ENCODE measurements around the gene LRRN4. TPM values are rescaled to one million over a fixed set of nuclear protein-coding genes. Genes with fewer than 3 reads are reported as not detected.

Gene LRRN4
- total RNA-seq, 1 donor from 2014 or later: not detected

GRCh38 chr20:6094565-6094964 lies 40.7 kb upstream of the LRRN4 start:
- H3K4me1 ChIP-seq: no peaks in the 10 kb centered on the region
- TF ChIP-seq POLR2A (IDR thresholded peaks at IDR 0.05) (no peak), POLR2AphosphoS5 (IDR thresholded peaks at IDR 0.05; ENCODE audit: insufficient read depth in 1 of 2, low read depth in 1 of 2) (no peak), CTCF (IDR thresholded peaks at IDR 0.05) (no peak)
- H3K27ac ChIP-seq: no peak overlapping the region
- intact Hi-C loops (cut with DNase I): no loop called here
- H3K27me3 ChIP-seq: no peaks in the 10 kb centered on the region
- no peak overlapping the region for H3K4me3 ChIP-seq
- H3K9me3 ChIP-seq: no peaks in the 10 kb centered on the region
- H3K36me3 ChIP-seq: peaks cover 0 to 10% of the 10 kb centered on the region in 2 donors
- no peak for DNase-seq (ENCODE audit: extremely low spot score in 2 of 2)

- H3K9me3 ChIP-seq: no peaks in the 10 kb centered on the region
- no peak for DNase-seq (ENCODE audit: extremely low spot score in 2 of 2)
- no peak overlapping the region for H3K27ac ChIP-seq
- TF ChIP-seq POLR2AphosphoS5 (IDR thresholded peaks at IDR 0.05; ENCODE audit: insufficient read depth in 1 of 2, low read depth in 1 of 2) (no peak), CTCF (IDR thresholded peaks at IDR 0.05) (no peak), POLR2A (IDR thresholded peaks at IDR 0.05) (no peak)
- H3K36me3 ChIP-seq: peaks cover 0 to 10% of the 10 kb centered on the region in 2 donors
- H3K4me1 ChIP-seq: no peaks in the 10 kb centered on the region
- no peak overlapping the region for H3K4me3 ChIP-seq
- intact Hi-C loops (cut with DNase I): no loop called here
- H3K27me3 ChIP-seq: no peaks in the 10 kb centered on the region
These were observed 40.2 kb upstream of the LRRN4 start for GRCh38 chr20:6094063-6094462.

GRCh38 chr20:6091661-6092060 lies 37.8 kb upstream of the LRRN4 start:
- Histone ChIP-seq H3K4me1 (no peaks in the 10 kb centered on the region), H3K36me3 (peaks cover 0 to 10% of the 10 kb centered on the region in 2 donors), H3K9me3 (no peaks in the 10 kb centered on the region), H3K27me3 (no peaks in the 10 kb centered on the region), H3K4me3 (no peak overlapping the region), H3K27ac (no peak overlapping the region)
- TF ChIP-seq POLR2A (IDR thresholded peaks at IDR 0.05) (no peak), POLR2AphosphoS5 (IDR thresholded peaks at IDR 0.05; ENCODE audit: insufficient read depth in 1 of 2, low read depth in 1 of 2) (no peak), CTCF (IDR thresholded peaks at IDR 0.05) (no peak)
- intact Hi-C loops (cut with DNase I): no loop called here
- DNase-seq (ENCODE audit: extremely low spot score in 2 of 2): no peak

GRCh38 chr20:6086868-6087267 lies 33.0 kb upstream of the LRRN4 start:
- H3K4me1 ChIP-seq: no peaks in the 10 kb centered on the region
- H3K27me3 ChIP-seq: no peaks in the 10 kb centered on the region
- TF ChIP-seq CTCF (IDR thresholded peaks at IDR 0.05) (no peak), POLR2AphosphoS5 (IDR thresholded peaks at IDR 0.05; ENCODE audit: insufficient read depth in 1 of 2, low read depth in 1 of 2) (no peak), POLR2A (IDR thresholded peaks at IDR 0.05) (no peak)
- no peak overlapping the region for H3K27ac ChIP-seq
- no peak for DNase-seq (ENCODE audit: extremely low spot score in 2 of 2)
- peaks cover 0 to 11% of the 10 kb centered on the region in 2 donors for H3K36me3 ChIP-seq
- intact Hi-C loops (cut with DNase I): no loop called here
- H3K9me3 ChIP-seq: no peaks in the 10 kb centered on the region
- no peak overlapping the region for H3K4me3 ChIP-seq

GRCh38 chr20:6083926-6084325 lies 30.1 kb upstream of the LRRN4 start:
- H3K9me3 ChIP-seq: no peaks in the 10 kb centered on the region
- H3K27me3 ChIP-seq: no peaks in the 10 kb centered on the region
- H3K4me3 ChIP-seq: no peak overlapping the region
- H3K4me1 ChIP-seq: no peaks in the 10 kb centered on the region
- H3K36me3 ChIP-seq: peaks cover 0 to 11% of the 10 kb centered on the region in 2 donors
- no peak for DNase-seq (ENCODE audit: extremely low spot score in 2 of 2)
- intact Hi-C loops (cut with DNase I): no loop called here
- TF ChIP-seq POLR2A (IDR thresholded peaks at IDR 0.05) (no peak), CTCF (IDR thresholded peaks at IDR 0.05) (no peak), POLR2AphosphoS5 (IDR thresholded peaks at IDR 0.05; ENCODE audit: insufficient read depth in 1 of 2, low read depth in 1 of 2) (no peak)
- no peak overlapping the region for H3K27ac ChIP-seq
